ENCODE results near the gene TTC23L. TPM values are rescaled to one million over a fixed set of nuclear protein-coding genes. Genes with fewer than 3 reads are reported as not detected.

The TTC23L gene
- total RNA-seq, 5 donors from 2014 or later (not counting 1 experiment from before 2014, with no cell fraction given) = 0.23 to 1.8 (median 0.64) TPM; not detected in 2

GRCh38 chr5:34858790-34859189, 19.8 kb downstream of the TTC23L start:
- POLR2A ChIA-PET = no interaction called here
- Mint-ChIP-seq H3K27ac (no peak overlapping the region), H3K9me3 (no peaks in the 10 kb centered on the region), H3K36me3 (no peaks in the 10 kb centered on the region), H3K4me3 (no peak overlapping the region), H3K27me3 (no peaks in the 10 kb centered on the region), H3K4me1 (no peaks in the 10 kb centered on the region)
- Histone ChIP-seq H3K4me3 (ENCODE audit: control insufficient read depth in 1 of 2, extremely low read depth in 1 of 2, low read length in 1 of 2) (no peak overlapping the region), H3K4me1 (ENCODE audit: control insufficient read depth in 1 of 2, extremely low read depth in 1 of 2, insufficient read depth in 2 of 2, low read length in 2 of 2) (no peaks in the 10 kb centered on the region), H3K9me3 (no peaks in the 10 kb centered on the region), H3K27ac (ENCODE audit: low read length) (no peak overlapping the region), H3K27me3 (replicated peaks in 1 of 2; ENCODE audit: control insufficient read depth in 2 of 2, extremely low read depth in 1 of 2, insufficient read depth in 2 of 2, low read length in 1 of 2) (no peaks in the 10 kb centered on the region), H3K36me3 (ENCODE audit: control insufficient read depth in 2 of 2, extremely low read depth in 1 of 2, insufficient read depth in 1 of 2, low read length in 1 of 2) (no peaks in the 10 kb centered on the region)
- ATAC-seq (replicated peaks in 1 of 4) = no peak
- 40% methylated on average over 1 of the region's 2 CpGs for WGBS (ENCODE audit: insufficient coverage)
- DNase-seq = no peak
- CTCF ChIA-PET = interaction anchor here in 1 of 2 donors (0.6 kb wide), 1 partner anchor 21 kb away, joined by 3 read pairs; no protein-coding TSS in a partner anchor

GRCh38 chr5:34859253-34859652, 20.3 kb downstream of the TTC23L start:
- Mint-ChIP-seq H3K36me3 (no peaks in the 10 kb centered on the region), H3K27me3 (no peaks in the 10 kb centered on the region), H3K4me3 (no peak overlapping the region), H3K4me1 (no peaks in the 10 kb centered on the region), H3K9me3 (no peaks in the 10 kb centered on the region), H3K27ac (no peak overlapping the region)
- H3K4me1 ChIP-seq (ENCODE audit: control insufficient read depth in 1 of 2, extremely low read depth in 1 of 2, insufficient read depth in 2 of 2, low read length in 2 of 2) = no peaks in the 10 kb centered on the region
- CTCF ChIA-PET = interaction anchor here in 1 of 2 donors (0.6 kb wide), 2 partner anchors 345 to 365 kb away, joined by 5 to 6 read pairs; no protein-coding TSS in a partner anchor
- no peaks in the 10 kb centered on the region for H3K27me3 ChIP-seq (replicated peaks in 1 of 2; ENCODE audit: control insufficient read depth in 2 of 2, extremely low read depth in 1 of 2, insufficient read depth in 2 of 2, low read length in 1 of 2)
- H3K36me3 ChIP-seq (ENCODE audit: control insufficient read depth in 2 of 2, extremely low read depth in 1 of 2, insufficient read depth in 1 of 2, low read length in 1 of 2) = no peaks in the 10 kb centered on the region
- ATAC-seq (replicated peaks in 1 of 4) (no peak), DNase-seq (no peak)
- POLR2A ChIA-PET = no interaction called here
- no peaks in the 10 kb centered on the region for H3K9me3 ChIP-seq
- no peak overlapping the region for H3K4me3 ChIP-seq (ENCODE audit: control insufficient read depth in 1 of 2, extremely low read depth in 1 of 2, low read length in 1 of 2)
- H3K27ac ChIP-seq (ENCODE audit: low read length) = no peak overlapping the region
- no CpG with 5 or more reads among the region's 5 CpGs for WGBS (ENCODE audit: insufficient coverage)

- Histone ChIP-seq H3K9me3 (no peaks in the 10 kb centered on the region), H3K27me3 (replicated peaks in 1 of 2; ENCODE audit: control insufficient read depth in 2 of 2, extremely low read depth in 1 of 2, insufficient read depth in 2 of 2, low read length in 1 of 2) (no peaks in the 10 kb centered on the region), H3K4me3 (ENCODE audit: control insufficient read depth in 1 of 2, extremely low read depth in 1 of 2, low read length in 1 of 2) (no peak overlapping the region), H3K36me3 (ENCODE audit: control insufficient read depth in 2 of 2, extremely low read depth in 1 of 2, insufficient read depth in 1 of 2, low read length in 1 of 2) (no peaks in the 10 kb centered on the region), H3K4me1 (ENCODE audit: control insufficient read depth in 1 of 2, extremely low read depth in 1 of 2, insufficient read depth in 2 of 2, low read length in 2 of 2) (no peaks in the 10 kb centered on the region), H3K27ac (ENCODE audit: low read length) (no peak overlapping the region)
- Mint-ChIP-seq H3K36me3 (no peaks in the 10 kb centered on the region), H3K4me3 (no peak overlapping the region), H3K4me1 (no peaks in the 10 kb centered on the region), H3K27me3 (no peaks in the 10 kb centered on the region), H3K9me3 (no peaks in the 10 kb centered on the region), H3K27ac (no peak overlapping the region)
- DNase-seq (no peak), ATAC-seq (replicated peaks in 1 of 4) (no peak)
- CTCF ChIA-PET = no interaction called here
- POLR2A ChIA-PET = no interaction called here
- no CpG with 5 or more reads among the region's 3 CpGs for WGBS (ENCODE audit: insufficient coverage)
Observed at GRCh38 chr5:34863946-34864345, 25.0 kb downstream of the TTC23L start.

GRCh38 chr5:34865091-34865490, 26.1 kb downstream of the TTC23L start:
- no CpG with 5 or more reads among the region's 2 CpGs for WGBS (ENCODE audit: insufficient coverage)
- Histone ChIP-seq H3K4me1 (ENCODE audit: control insufficient read depth in 1 of 2, extremely low read depth in 1 of 2, insufficient read depth in 2 of 2, low read length in 2 of 2) (no peaks in the 10 kb centered on the region), H3K36me3 (ENCODE audit: control insufficient read depth in 2 of 2, extremely low read depth in 1 of 2, insufficient read depth in 1 of 2, low read length in 1 of 2) (no peaks in the 10 kb centered on the region), H3K27ac (ENCODE audit: low read length) (no peak overlapping the region), H3K4me3 (ENCODE audit: control insufficient read depth in 1 of 2, extremely low read depth in 1 of 2, low read length in 1 of 2) (no peak overlapping the region), H3K9me3 (no peaks in the 10 kb centered on the region), H3K27me3 (replicated peaks in 1 of 2; ENCODE audit: control insufficient read depth in 2 of 2, extremely low read depth in 1 of 2, insufficient read depth in 2 of 2, low read length in 1 of 2) (no peaks in the 10 kb centered on the region)
- Mint-ChIP-seq H3K9me3 (no peaks in the 10 kb centered on the region), H3K36me3 (no peaks in the 10 kb centered on the region), H3K27ac (no peak overlapping the region), H3K4me3 (no peak overlapping the region), H3K4me1 (no peaks in the 10 kb centered on the region), H3K27me3 (peaks cover 0 to 3% of the 10 kb centered on the region in 2 donors)
- DNase-seq = no peak
- ATAC-seq (replicated peaks in 1 of 4) = no peak
- CTCF ChIA-PET = no interaction called here
- POLR2A ChIA-PET = no interaction called here

- Histone ChIP-seq H3K27ac (ENCODE audit: low read length) (no peak overlapping the region), H3K27me3 (replicated peaks in 1 of 2; ENCODE audit: control insufficient read depth in 2 of 2, extremely low read depth in 1 of 2, insufficient read depth in 2 of 2, low read length in 1 of 2) (no peaks in the 10 kb centered on the region), H3K4me3 (ENCODE audit: control insufficient read depth in 1 of 2, extremely low read depth in 1 of 2, low read length in 1 of 2) (no peak overlapping the region), H3K4me1 (ENCODE audit: control insufficient read depth in 1 of 2, extremely low read depth in 1 of 2, insufficient read depth in 2 of 2, low read length in 2 of 2) (no peaks in the 10 kb centered on the region), H3K36me3 (ENCODE audit: control insufficient read depth in 2 of 2, extremely low read depth in 1 of 2, insufficient read depth in 1 of 2, low read length in 1 of 2) (no peaks in the 10 kb centered on the region), H3K9me3 (no peaks in the 10 kb centered on the region)
- H3K36me3 Mint-ChIP-seq = peaks cover 2% of the 10 kb centered on the region
- no peak for ATAC-seq (replicated peaks in 1 of 4)
- no peak overlapping the region for H3K4me3 Mint-ChIP-seq
- no peak overlapping the region for H3K27ac Mint-ChIP-seq
- WGBS (ENCODE audit: insufficient coverage) = 85% methylated on average over 1 of the region's 3 CpGs
- no peak for DNase-seq
- H3K9me3 Mint-ChIP-seq = no peaks in the 10 kb centered on the region
- POLR2A ChIA-PET = no interaction called here
- CTCF ChIA-PET = no interaction called here
- H3K4me1 Mint-ChIP-seq = no peaks in the 10 kb centered on the region
- peaks cover 2 to 3% of the 10 kb centered on the region in 2 donors for H3K27me3 Mint-ChIP-seq
Observed at GRCh38 chr5:34866989-34867471, 28.1 kb downstream of the TTC23L start.

- H3K4me1 ChIP-seq (ENCODE audit: control insufficient read depth in 1 of 2, extremely low read depth in 1 of 2, insufficient read depth in 2 of 2, low read length in 2 of 2) = no peaks in the 10 kb centered on the region
- Mint-ChIP-seq H3K4me3 (no peak overlapping the region), H3K36me3 (peaks cover 2% of the 10 kb centered on the region), H3K27ac (no peak overlapping the region), H3K4me1 (no peaks in the 10 kb centered on the region), H3K27me3 (peaks cover 3 to 4% of the 10 kb centered on the region in 2 donors), H3K9me3 (no peaks in the 10 kb centered on the region)
- no peaks in the 10 kb centered on the region for H3K9me3 ChIP-seq
- no peak overlapping the region for H3K27ac ChIP-seq (ENCODE audit: low read length)
- ChIA-PET POLR2A (no interaction called here), CTCF (no interaction called here)
- ATAC-seq (replicated peaks in 1 of 4) = no peak
- no peak overlapping the region for H3K4me3 ChIP-seq (ENCODE audit: control insufficient read depth in 1 of 2, extremely low read depth in 1 of 2, low read length in 1 of 2)
- WGBS (ENCODE audit: insufficient coverage) = no CpG with 5 or more reads among the region's 3 CpGs
- no peaks in the 10 kb centered on the region for H3K36me3 ChIP-seq (ENCODE audit: control insufficient read depth in 2 of 2, extremely low read depth in 1 of 2, insufficient read depth in 1 of 2, low read length in 1 of 2)
- no peaks in the 10 kb centered on the region for H3K27me3 ChIP-seq (replicated peaks in 1 of 2; ENCODE audit: control insufficient read depth in 2 of 2, extremely low read depth in 1 of 2, insufficient read depth in 2 of 2, low read length in 1 of 2)
- no peak for DNase-seq
Observed at GRCh38 chr5:34867660-34868059, 28.7 kb downstream of the TTC23L start.

- Mint-ChIP-seq H3K9me3 (no peaks in the 10 kb centered on the region), H3K4me3 (no peak overlapping the region), H3K27me3 (peaks cover 3 to 9% of the 10 kb centered on the region in 2 donors), H3K27ac (no peak overlapping the region), H3K4me1 (no peaks in the 10 kb centered on the region), H3K36me3 (peaks cover 2% of the 10 kb centered on the region)
- WGBS (ENCODE audit: insufficient coverage) = no CpG with 5 or more reads among the region's 1 CpG
- Histone ChIP-seq H3K4me1 (ENCODE audit: control insufficient read depth in 1 of 2, extremely low read depth in 1 of 2, insufficient read depth in 2 of 2, low read length in 2 of 2) (no peaks in the 10 kb centered on the region), H3K9me3 (no peaks in the 10 kb centered on the region), H3K27ac (ENCODE audit: low read length) (no peak overlapping the region), H3K36me3 (ENCODE audit: control insufficient read depth in 2 of 2, extremely low read depth in 1 of 2, insufficient read depth in 1 of 2, low read length in 1 of 2) (no peaks in the 10 kb centered on the region), H3K27me3 (replicated peaks in 1 of 2; ENCODE audit: control insufficient read depth in 2 of 2, extremely low read depth in 1 of 2, insufficient read depth in 2 of 2, low read length in 1 of 2) (no peaks in the 10 kb centered on the region), H3K4me3 (ENCODE audit: control insufficient read depth in 1 of 2, extremely low read depth in 1 of 2, low read length in 1 of 2) (no peak overlapping the region)
- ChIA-PET POLR2A (no interaction called here), CTCF (no interaction called here)
- DNase-seq = no peak
- no peak for ATAC-seq (replicated peaks in 1 of 4)
Observed at GRCh38 chr5:34868791-34869190, 29.8 kb downstream of the TTC23L start.
